ENCODE measurements around the gene ZNF134. TPM values are rescaled to one million over a fixed set of nuclear protein-coding genes. Genes with fewer than 3 reads are reported as not detected.

The ZNF134 gene
- total RNA-seq, 6 experiments from 2014 or later: 13.5 to 14.6 (median 14.3) TPM

GRCh38 chr19:57655443-57655842 lies 41.4 kb downstream of the ZNF134 start:
- no peaks in the 10 kb centered on the region; the same call in 1 of the 2 replicates for H3K36me3 Mint-ChIP-seq (ENCODE audit: low read depth)
- peaks cover 6% of the 10 kb centered on the region for H3K27me3 Mint-ChIP-seq (ENCODE audit: insufficient read depth)
- TF ChIP-seq, protein P1, sequence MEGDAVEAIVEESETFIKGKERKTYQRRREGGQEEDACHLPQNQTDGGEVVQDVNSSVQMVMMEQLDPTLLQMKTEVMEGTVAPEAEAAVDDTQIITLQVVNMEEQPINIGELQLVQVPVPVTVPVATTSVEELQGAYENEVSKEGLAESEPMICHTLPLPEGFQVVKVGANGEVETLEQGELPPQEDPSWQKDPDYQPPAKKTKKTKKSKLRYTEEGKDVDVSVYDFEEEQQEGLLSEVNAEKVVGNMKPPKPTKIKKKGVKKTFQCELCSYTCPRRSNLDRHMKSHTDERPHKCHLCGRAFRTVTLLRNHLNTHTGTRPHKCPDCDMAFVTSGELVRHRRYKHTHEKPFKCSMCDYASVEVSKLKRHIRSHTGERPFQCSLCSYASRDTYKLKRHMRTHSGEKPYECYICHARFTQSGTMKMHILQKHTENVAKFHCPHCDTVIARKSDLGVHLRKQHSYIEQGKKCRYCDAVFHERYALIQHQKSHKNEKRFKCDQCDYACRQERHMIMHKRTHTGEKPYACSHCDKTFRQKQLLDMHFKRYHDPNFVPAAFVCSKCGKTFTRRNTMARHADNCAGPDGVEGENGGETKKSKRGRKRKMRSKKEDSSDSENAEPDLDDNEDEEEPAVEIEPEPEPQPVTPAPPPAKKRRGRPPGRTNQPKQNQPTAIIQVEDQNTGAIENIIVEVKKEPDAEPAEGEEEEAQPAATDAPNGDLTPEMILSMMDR (IDR thresholded peaks at IDR 0.05): no peak
- DNase-seq: no peak
- peaks cover 5% of the 10 kb centered on the region; the same call in 1 of the 2 replicates for H3K4me1 Mint-ChIP-seq (ENCODE audit: low read depth)
- no peak overlapping the region for H3K4me3 Mint-ChIP-seq
- H3K27ac Mint-ChIP-seq: no peak overlapping the region
- H3K9me3 Mint-ChIP-seq: peaks cover 29% of the 10 kb centered on the region

DNA sequence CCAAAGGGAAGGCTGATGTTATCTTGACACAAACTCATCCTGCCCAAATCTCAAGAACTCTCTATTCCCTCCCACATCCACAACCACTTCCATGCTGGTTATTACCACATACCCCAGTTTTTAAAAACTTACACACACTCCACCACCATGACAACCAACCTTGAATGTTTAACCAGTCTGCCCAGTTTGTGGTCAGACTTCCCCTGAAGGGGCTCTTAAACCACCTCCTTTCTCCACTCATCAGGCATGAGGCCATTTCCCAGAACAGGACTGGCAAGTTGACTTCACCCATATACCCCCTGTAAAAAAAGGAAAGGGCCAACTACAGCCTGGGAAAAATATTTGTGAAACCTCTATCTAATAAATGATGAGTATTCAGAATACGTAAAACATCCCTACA lies 42.3 kb downstream of the ZNF134 start:
- Mint-ChIP-seq H3K36me3 (ENCODE audit: low read depth) (no peaks in the 10 kb centered on the region; the same call in 1 of the 2 replicates), H3K27ac (no peak overlapping the region), H3K4me3 (no peak overlapping the region), H3K4me1 (ENCODE audit: low read depth) (peaks cover 4% of the 10 kb centered on the region; the same call in 1 of the 2 replicates), H3K9me3 (peaks cover 29% of the 10 kb centered on the region), H3K27me3 (ENCODE audit: insufficient read depth) (peaks cover 7% of the 10 kb centered on the region)
- TF ChIP-seq, protein P1 (IDR thresholded peaks at IDR 0.05): no peak
- no peak for DNase-seq

GRCh38 chr19:57664269-57665127 lies 50.5 kb downstream of the ZNF134 start:
- TF ChIP-seq, protein P1 (IDR thresholded peaks at IDR 0.05): no peak
- H3K4me3 Mint-ChIP-seq: peak overlapping the region; percentile 87
- no peaks in the 10 kb centered on the region for H3K9me3 Mint-ChIP-seq
- H3K27me3 Mint-ChIP-seq (ENCODE audit: insufficient read depth): peaks cover 10% of the 10 kb centered on the region
- no peak overlapping the region for H3K27ac Mint-ChIP-seq
- peak; percentile 12 for DNase-seq
- H3K36me3 Mint-ChIP-seq (ENCODE audit: low read depth): no peaks in the 10 kb centered on the region
- H3K4me1 Mint-ChIP-seq (ENCODE audit: low read depth): no peaks in the 10 kb centered on the region

DNA sequence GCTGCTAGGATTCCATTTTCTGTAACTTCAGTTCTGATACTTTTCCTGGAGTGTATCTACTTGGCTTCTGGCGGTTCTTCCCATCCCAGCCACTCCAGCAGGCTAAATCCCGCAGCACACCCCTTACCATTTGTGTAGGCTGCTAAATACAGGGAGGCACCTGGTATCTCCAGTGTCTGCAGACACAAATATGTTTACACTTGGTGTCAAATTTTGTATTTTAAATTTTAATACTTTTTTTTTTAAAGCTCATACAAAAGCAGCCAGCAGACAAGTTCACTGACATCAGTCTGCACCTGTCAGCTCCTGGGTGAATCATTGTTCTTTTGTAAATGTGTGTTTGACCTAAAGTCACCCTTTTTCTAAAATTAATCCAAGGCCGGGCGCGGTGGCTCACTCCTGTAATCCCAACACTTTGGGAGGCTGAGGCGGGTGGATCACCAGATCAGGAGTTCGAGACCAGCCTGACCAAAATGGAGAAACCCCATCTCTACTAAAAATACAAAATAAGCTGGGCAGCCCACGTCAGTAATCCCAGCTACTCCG lies 51.3 kb downstream of the ZNF134 start:
- Mint-ChIP-seq H3K27me3 (ENCODE audit: insufficient read depth) (peaks cover 10% of the 10 kb centered on the region), H3K9me3 (no peaks in the 10 kb centered on the region), H3K4me1 (ENCODE audit: low read depth) (no peaks in the 10 kb centered on the region), H3K36me3 (ENCODE audit: low read depth) (no peaks in the 10 kb centered on the region), H3K27ac (no peak overlapping the region), H3K4me3 (peak overlapping the region; percentile 87; the same call in 1 of the 2 replicates)
- DNase-seq: no peak
- TF ChIP-seq, protein P1 (IDR thresholded peaks at IDR 0.05): no peak

GRCh38 chr19:57667228-57667627 lies 53.2 kb downstream of the ZNF134 start:
- H3K4me1 Mint-ChIP-seq (ENCODE audit: low read depth): no peaks in the 10 kb centered on the region
- H3K27ac Mint-ChIP-seq: no peak overlapping the region
- TF ChIP-seq, protein P1 (IDR thresholded peaks at IDR 0.05): no peak
- H3K9me3 Mint-ChIP-seq: no peaks in the 10 kb centered on the region
- no peaks in the 10 kb centered on the region for H3K36me3 Mint-ChIP-seq (ENCODE audit: low read depth)
- no peak overlapping the region for H3K4me3 Mint-ChIP-seq
- DNase-seq: no peak
- H3K27me3 Mint-ChIP-seq (ENCODE audit: insufficient read depth): peaks cover 9% of the 10 kb centered on the region
